IMR-90 (cell line): ENCODE results near the gene SV2B. TPM values are rescaled to one million over a fixed set of nuclear protein-coding genes. Genes with fewer than 3 reads are reported as not detected.

Source experiments
- ATAC-seq: fragments of 200-7000 bp; cut with Tn5 transposase; 2 replicates; pipeline ENCODE4 v1.9.1; 2020; ENCODE audit warnings: low read depth, mild to moderate bottlenecking, moderate library complexity
- BruUV-seq: library from RNA; stranded (reverse); fragments of 400-500 nt; replicated peaks from 2 replicates; lab custom pipeline; 2021; lab: Mats Ljungman, UMichigan
- CTCF ChIA-PET: fragments of 300-600 bp; formaldehyde crosslinking; extraction: SDS; loops from one replicate; lab custom pipeline; 2021; ENCODE audit warnings: antibody characterized with exemption; lab: Yijun Ruan, JAX
- POLR2A ChIA-PET: fragments of 300-600 bp; sonication (Branson Sonifier 250); formaldehyde crosslinking; loops from one replicate; lab custom pipeline; 2022; ENCODE audit warnings: antibody characterized with exemption; ENCODE audit not compliant: unreplicated experiment; lab: Charles Lee
- DNase-seq: peaks from one replicate; pipeline ENCODE4 v3.0.0; 2013
- H2AFZ ChIP-seq: replicated peaks from 2 replicates; pipeline ENCODE3; 2013; ENCODE audit warnings: low read length, mild to moderate bottlenecking; ENCODE audit not compliant: poor library complexity
- H2AK5ac ChIP-seq: 2 replicates; pipeline ENCODE4 v1.6.1; 2013; ENCODE audit warnings: low read depth, low read length, inconsistent platforms
- H2AK9ac ChIP-seq: replicated peaks from 2 replicates; pipeline ENCODE3; 2013; ENCODE audit warnings: mild to moderate bottlenecking, low read depth, low read length, moderate library complexity; ENCODE audit not compliant: poor library complexity
- H2BK120ac ChIP-seq: 2 replicates; pipeline ENCODE4 v1.6.1; 2013; ENCODE audit warnings: low read depth, low read length, inconsistent platforms
- H2BK15ac ChIP-seq: 3 replicates; pipeline ENCODE4 v1.6.1; 2013; ENCODE audit warnings: low read depth, low read length, inconsistent platforms
- H2BK20ac ChIP-seq: 2 replicates; pipeline ENCODE4 v1.6.1; 2013; ENCODE audit warnings: low read depth, mild to moderate bottlenecking, inconsistent platforms, low read length, moderate library complexity
- H2BK5ac ChIP-seq: 2 replicates; pipeline ENCODE4 v1.6.1; 2013; ENCODE audit warnings: mild to moderate bottlenecking, low read depth, low read length, inconsistent platforms; ENCODE audit not compliant: poor library complexity, severe bottlenecking
- H3K14ac ChIP-seq: replicated peaks from 2 replicates; pipeline ENCODE4 v1.6.1; 2013; ENCODE audit warnings: low read depth, low read length, inconsistent platforms
- H3K18ac ChIP-seq: 2 replicates; pipeline ENCODE4 v1.6.1; 2013; ENCODE audit warnings: low read depth, low read length, control low read depth
- H3K23ac ChIP-seq: 2 replicates; pipeline ENCODE4 v1.6.1; 2013; ENCODE audit warnings: low read depth, low read length, inconsistent platforms
- H3K27ac ChIP-seq: 2 replicates; pipeline ENCODE4 v1.5.1; 2013; ENCODE audit warnings: mild to moderate bottlenecking, control low read depth, low read length; ENCODE audit not compliant: insufficient read depth
- H3K27me3 ChIP-seq: 2 replicates; pipeline ENCODE4 v1.6.1; 2013; ENCODE audit warnings: low read length; ENCODE audit not compliant: control insufficient read depth, insufficient read depth
- H3K36me3 ChIP-seq: 2 replicates; pipeline ENCODE4 v1.6.1; 2013; ENCODE audit warnings: low read length, mixed read lengths; ENCODE audit not compliant: control insufficient read depth, insufficient read depth
- H3K4ac ChIP-seq: 2 replicates; pipeline ENCODE4 v1.6.1; 2013; ENCODE audit warnings: low read depth, low read length, inconsistent platforms
- H3K4me1 ChIP-seq: 2 replicates; pipeline ENCODE4 v1.6.1; 2013; ENCODE audit warnings: low read length, mixed read lengths; ENCODE audit not compliant: control insufficient read depth, insufficient read depth
- H3K4me2 ChIP-seq: 2 replicates; pipeline ENCODE4 v1.6.1; 2013; ENCODE audit warnings: low read depth, mild to moderate bottlenecking, control low read depth, low read length, moderate library complexity
- H3K4me3 ChIP-seq: 2 replicates; pipeline ENCODE4 v1.5.1; 2013; ENCODE audit warnings: low read depth, mild to moderate bottlenecking, control low read depth, low read length, moderate library complexity; ENCODE audit not compliant: insufficient read depth
- H3K56ac ChIP-seq: 2 replicates; pipeline ENCODE4 v1.6.1; 2013; ENCODE audit warnings: low read length, inconsistent platforms; ENCODE audit not compliant: insufficient read depth; ENCODE audit errors: extremely low read depth
- H3K79me1 ChIP-seq, 2 experiments: 2 replicates each; pipeline ENCODE4 v1.6.1; 2013; ENCODE audit warnings: low read length in 2 of 2, inconsistent platforms in 1 of 2, low read depth in 1 of 2
- H3K9ac ChIP-seq: 2 replicates; pipeline ENCODE4 v1.6.1; 2013; ENCODE audit warnings: low read depth, low read length, control low read depth
- H3K9me1 ChIP-seq: 2 replicates; pipeline ENCODE4 v1.6.1; 2013; ENCODE audit warnings: low read length, inconsistent platforms; ENCODE audit not compliant: insufficient read depth
- H3K9me3 ChIP-seq: 2 replicates; pipeline ENCODE4 v1.6.1; 2013; ENCODE audit warnings: low read length; ENCODE audit not compliant: control insufficient read depth, insufficient read depth
- H4K20me1 ChIP-seq: 2 replicates; pipeline ENCODE4 v1.6.1; 2013; ENCODE audit warnings: low read length, inconsistent platforms; ENCODE audit not compliant: insufficient read depth
- H4K5ac ChIP-seq: 2 replicates; pipeline ENCODE4 v1.6.1; 2013; ENCODE audit warnings: mild to moderate bottlenecking, low read depth, low read length, control low read depth
- H4K8ac ChIP-seq, 2 experiments: 2 replicates each; pipeline ENCODE4 v1.6.1; 2013; ENCODE audit warnings: low read depth in 2 of 2, low read length in 2 of 2, control low read depth in 1 of 2, inconsistent platforms in 1 of 2
- H4K91ac ChIP-seq: 2 replicates; pipeline ENCODE4 v1.6.1; 2013; ENCODE audit warnings: low read depth, low read length, inconsistent platforms; ENCODE audit not compliant: insufficient read depth
- BHLHE40 ChIP-seq: fragments of 150-350 bp; IDR thresholded peaks from 2 replicates; pipeline ENCODE4 v1.6.1; 2016; ENCODE audit warnings: mild to moderate bottlenecking, low read depth, low read length
- CEBPB ChIP-seq: IDR thresholded peaks from 2 replicates; pipeline ENCODE4 v1.6.1; 2012; ENCODE audit warnings: low read depth, low read length, improper control_type of control experiment
- FOS ChIP-seq: fragments of 150-350 bp; IDR thresholded peaks from 2 replicates; pipeline ENCODE4 v1.6.1; 2016; ENCODE audit warnings: low read depth, low read length
- MAFK ChIP-seq: IDR thresholded peaks from 2 replicates; pipeline ENCODE4 v1.6.1; 2012; ENCODE audit warnings: low read depth, low read length, improper control_type of control experiment
- MXI1 ChIP-seq: IDR thresholded peaks from 2 replicates; pipeline ENCODE4 v1.6.1; 2012; ENCODE audit warnings: low read depth, mild to moderate bottlenecking, low read length, moderate library complexity, borderline replicate concordance
- NFE2L2 ChIP-seq: fragments of 150-350 bp; IDR thresholded peaks from 2 replicates; pipeline ENCODE4 v1.6.1; 2016; ENCODE audit warnings: low read depth, mild to moderate bottlenecking, low read length
- POLR2A ChIP-seq: IDR thresholded peaks from 2 replicates; pipeline ENCODE4 v1.6.1; 2012; ENCODE audit warnings: mild to moderate bottlenecking, low read depth, low read length
- RAD21 ChIP-seq: IDR thresholded peaks from 2 replicates; pipeline ENCODE4 v1.6.1; 2012; ENCODE audit warnings: low read length, improper control_type of control experiment
- SMC3 ChIP-seq: fragments of 150-350 bp; IDR thresholded peaks from 2 replicates; pipeline ENCODE4 v1.6.1; 2016; ENCODE audit warnings: low read depth, mild to moderate bottlenecking, antibody characterized with exemption, low read length, moderate library complexity
- WGBS, 2 experiments: methylation state at CpG; one replicate each; pipeline versions ENCODE4 v1.1.5 to v1.1.7; 2013; ENCODE audit warnings: missing lambda C conversion rate in 2 of 2; ENCODE audit not compliant: insufficient read length in 1 of 2; ENCODE audit errors: extremely low coverage in 2 of 2; 5-methylcytosine and 5-hydroxymethylcytosine counted together
- dilution Hi-C: fragments of 300-500 bp; cut with HindIII; formaldehyde crosslinking; loops from one replicate; pipeline ENCODE4 v1.14.3; 2018; ENCODE audit warnings: low sequenced_read_pairs; ENCODE audit not compliant: unreplicated experiment
- in situ Hi-C: fragments of 300-500 bp; cut with MboI; formaldehyde crosslinking; loops from 3 replicates; pipeline ENCODE4 v1.14.3; 2019; ENCODE audit warnings: low sequenced_read_pairs, inconsistent platforms, mixed read lengths
- intact Hi-C: fragments of 100-400 bp; cut with micrococcal nuclease; formaldehyde crosslinking; loops from 2 replicates; pipeline ENCODE4 v1.10.0; 2022
- polyA plus RNA-seq, 3 experiments: library from polyadenylated mRNA; depleted of rRNA; stranded (reverse); fragments of >200 nt; gene quantifications; 2 replicates each; pipeline ENCODE4 v1.2.3, GENCODE V29; 2012; ENCODE audit warnings: low replicate concordance in 1 of 3
- total RNA-seq: library from RNA; depleted of rRNA; stranded (reverse); fragments of >200 nt; gene quantifications from 2 replicates; pipeline ENCODE4 v1.2.3, GENCODE V29; 2012
- TF ChIP-seq, protein P1 (sequence below): fragments of 150-350 bp; IDR thresholded peaks from 2 replicates; pipeline ENCODE4 v1.6.1; 2017; ENCODE audit warnings: mild to moderate bottlenecking, antibody characterized with exemption, low read length, low read depth
- TF ChIP-seq, protein P2 (sequence below): fragments of 150-350 bp; IDR thresholded peaks from 2 replicates; pipeline ENCODE4 v1.6.1; 2016; ENCODE audit warnings: low read depth, mild to moderate bottlenecking, low read length, moderate library complexity, borderline replicate concordance
- TF ChIP-seq, protein P3 (sequence below): conservative IDR thresholded peaks from 2 replicates; pipeline ENCODE4 v1.5.1; 2012; ENCODE audit warnings: mild to moderate bottlenecking, low read depth, low read length, improper control_type of control experiment

Gene SV2B
- total and polyA plus RNA-seq, 2 of the 4 experiments (the other 2 are of a cell fraction): not detected

DNA sequence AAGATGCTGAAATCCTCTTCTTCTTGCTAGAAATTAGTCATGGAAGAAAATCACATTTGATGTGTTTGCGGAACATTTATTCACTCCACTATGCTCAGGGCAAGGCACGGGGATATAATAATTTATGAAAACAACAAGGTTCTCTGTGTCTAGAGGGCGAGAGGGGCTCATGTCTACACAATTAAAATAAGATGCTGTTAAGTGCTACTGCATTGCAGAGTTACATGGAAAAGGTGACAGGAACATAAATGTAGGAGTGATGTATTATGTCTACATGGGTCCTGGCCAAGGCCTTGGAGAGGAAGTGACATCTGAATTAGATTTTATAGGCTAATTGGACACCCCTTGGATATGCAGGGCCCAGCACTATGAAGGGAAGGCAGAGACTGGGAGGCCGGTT, 96.1 kb downstream of the SV2B start:
- intact Hi-C loops (no loop called here), dilution Hi-C loops (no loop called here), in situ Hi-C loops (no loop called here)
- Histone ChIP-seq H4K20me1 (no peaks in the 10 kb centered on the region), H3K18ac (no peak overlapping the region), H2AFZ (no peak overlapping the region), H2BK15ac (no peak overlapping the region), H3K4me2 (no peak overlapping the region), H3K14ac (no peak overlapping the region), H3K23ac (no peak overlapping the region), H2AK9ac (no peak overlapping the region), H2AK5ac (no peak overlapping the region), H3K27ac (no peak overlapping the region), H3K36me3 (no peaks in the 10 kb centered on the region), H3K9me1 (no peaks in the 10 kb centered on the region), H3K4me3 (no peak overlapping the region), H3K79me1 (no peaks in the 10 kb centered on the region), H3K27me3 (no peaks in the 10 kb centered on the region), H2BK5ac (no peak overlapping the region), H3K9ac (no peak overlapping the region), H3K9me3 (no peaks in the 10 kb centered on the region), H4K5ac (no peak overlapping the region), H4K91ac (no peak overlapping the region), H3K4ac (no peak overlapping the region), H3K4me1 (no peaks in the 10 kb centered on the region), H2BK120ac (no peak overlapping the region), H2BK20ac (no peak overlapping the region), H3K56ac (no peak overlapping the region), H4K8ac (no peak overlapping the region)
- POLR2A ChIA-PET: no interaction called here
- BruUV-seq: no TSS peak
- CTCF ChIA-PET: no interaction called here
- WGBS, 2 experiments: no CpG with 5 or more reads among the region's 4 CpGs
- no peak for DNase-seq
- no peak for TF ChIP-seq MXI1
- no peak for TF ChIP-seq SMC3
- TF ChIP-seq BHLHE40: no peak
- TF ChIP-seq, protein P1, sequence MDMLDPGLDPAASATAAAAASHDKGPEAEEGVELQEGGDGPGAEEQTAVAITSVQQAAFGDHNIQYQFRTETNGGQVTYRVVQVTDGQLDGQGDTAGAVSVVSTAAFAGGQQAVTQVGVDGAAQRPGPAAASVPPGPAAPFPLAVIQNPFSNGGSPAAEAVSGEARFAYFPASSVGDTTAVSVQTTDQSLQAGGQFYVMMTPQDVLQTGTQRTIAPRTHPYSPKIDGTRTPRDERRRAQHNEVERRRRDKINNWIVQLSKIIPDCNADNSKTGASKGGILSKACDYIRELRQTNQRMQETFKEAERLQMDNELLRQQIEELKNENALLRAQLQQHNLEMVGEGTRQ: no peak
- no peak for TF ChIP-seq NFE2L2
- TF ChIP-seq RAD21: no peak
- TF ChIP-seq POLR2A: no peak
- TF ChIP-seq MAFK: no peak
- no peak for TF ChIP-seq CEBPB
- TF ChIP-seq, protein P2, sequence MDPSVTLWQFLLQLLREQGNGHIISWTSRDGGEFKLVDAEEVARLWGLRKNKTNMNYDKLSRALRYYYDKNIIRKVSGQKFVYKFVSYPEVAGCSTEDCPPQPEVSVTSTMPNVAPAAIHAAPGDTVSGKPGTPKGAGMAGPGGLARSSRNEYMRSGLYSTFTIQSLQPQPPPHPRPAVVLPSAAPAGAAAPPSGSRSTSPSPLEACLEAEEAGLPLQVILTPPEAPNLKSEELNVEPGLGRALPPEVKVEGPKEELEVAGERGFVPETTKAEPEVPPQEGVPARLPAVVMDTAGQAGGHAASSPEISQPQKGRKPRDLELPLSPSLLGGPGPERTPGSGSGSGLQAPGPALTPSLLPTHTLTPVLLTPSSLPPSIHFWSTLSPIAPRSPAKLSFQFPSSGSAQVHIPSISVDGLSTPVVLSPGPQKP: no peak
- TF ChIP-seq FOS: no peak
- TF ChIP-seq, protein P3, sequence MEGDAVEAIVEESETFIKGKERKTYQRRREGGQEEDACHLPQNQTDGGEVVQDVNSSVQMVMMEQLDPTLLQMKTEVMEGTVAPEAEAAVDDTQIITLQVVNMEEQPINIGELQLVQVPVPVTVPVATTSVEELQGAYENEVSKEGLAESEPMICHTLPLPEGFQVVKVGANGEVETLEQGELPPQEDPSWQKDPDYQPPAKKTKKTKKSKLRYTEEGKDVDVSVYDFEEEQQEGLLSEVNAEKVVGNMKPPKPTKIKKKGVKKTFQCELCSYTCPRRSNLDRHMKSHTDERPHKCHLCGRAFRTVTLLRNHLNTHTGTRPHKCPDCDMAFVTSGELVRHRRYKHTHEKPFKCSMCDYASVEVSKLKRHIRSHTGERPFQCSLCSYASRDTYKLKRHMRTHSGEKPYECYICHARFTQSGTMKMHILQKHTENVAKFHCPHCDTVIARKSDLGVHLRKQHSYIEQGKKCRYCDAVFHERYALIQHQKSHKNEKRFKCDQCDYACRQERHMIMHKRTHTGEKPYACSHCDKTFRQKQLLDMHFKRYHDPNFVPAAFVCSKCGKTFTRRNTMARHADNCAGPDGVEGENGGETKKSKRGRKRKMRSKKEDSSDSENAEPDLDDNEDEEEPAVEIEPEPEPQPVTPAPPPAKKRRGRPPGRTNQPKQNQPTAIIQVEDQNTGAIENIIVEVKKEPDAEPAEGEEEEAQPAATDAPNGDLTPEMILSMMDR: no peak
- no peak for ATAC-seq
